GM19240 (cell line): ENCODE results near the gene AKAP7.

Experiments used
- DNase-seq: peaks from one replicate; pipeline ENCODE4 v3.0.0; 2011; ENCODE audit warnings: low spot score; ENCODE audit not compliant: insufficient read length

AKAP7 gene

GRCh38 chr6:131199568-131200272 is 64.5 kb downstream of the AKAP7 start:
- DNase-seq = peak; percentile 62

GRCh38 chr6:131205481-131206244 is 70.4 kb downstream of the AKAP7 start:
- no peak for DNase-seq

GRCh38 chr6:131206463-131207251 is 71.4 kb downstream of the AKAP7 start:
- no peak for DNase-seq

GRCh38 chr6:131208787-131209186 is 73.5 kb downstream of the AKAP7 start:
- no peak for DNase-seq

GRCh38 chr6:131210469-131210868 is 75.2 kb downstream of the AKAP7 start:
- DNase-seq = no peak

- DNase-seq = no peak
Observed at GRCh38 chr6:131212024-131212423, 76.8 kb downstream of the AKAP7 start.

GRCh38 chr6:131212913-131213312 is 77.6 kb downstream of the AKAP7 start:
- no peak for DNase-seq

- DNase-seq = no peak
Observed at GRCh38 chr6:131213501-131213990, 78.3 kb downstream of the AKAP7 start.

- DNase-seq = no peak
Observed at GRCh38 chr6:131215219-131215618, 80.0 kb downstream of the AKAP7 start.

GRCh38 chr6:131216246-131216645 is 81.0 kb downstream of the AKAP7 start:
- DNase-seq = no peak

- no peak for DNase-seq
Observed at GRCh38 chr6:131222773-131223172, 87.5 kb downstream of the AKAP7 start.

GRCh38 chr6:131223416-131223815 is 88.1 kb downstream of the AKAP7 start:
- no peak for DNase-seq

- no peak for DNase-seq
Observed at GRCh38 chr6:131225127-131225526, 89.9 kb downstream of the AKAP7 start.

- DNase-seq = no peak
Observed at GRCh38 chr6:131225959-131226358, 90.7 kb downstream of the AKAP7 start.

- DNase-seq = no peak
Observed at GRCh38 chr6:131226459-131227157, 91.3 kb downstream of the AKAP7 start.

GRCh38 chr6:131227158-131227543 is 91.9 kb downstream of the AKAP7 start:
- DNase-seq = no peak

- no peak for DNase-seq
Observed at GRCh38 chr6:131231103-131231502, 95.8 kb downstream of the AKAP7 start.

GRCh38 chr6:131231891-131232290 is 96.6 kb downstream of the AKAP7 start:
- no peak for DNase-seq

GRCh38 chr6:131244942-131245341 is 109.7 kb downstream of the AKAP7 start:
- DNase-seq = no peak

GRCh38 chr6:131250122-131250521 is 114.9 kb downstream of the AKAP7 start:
- DNase-seq = peak; percentile 4

GRCh38 chr6:131250936-131251335 is 115.7 kb downstream of the AKAP7 start:
- DNase-seq = no peak
